HL-60 (cell line): Measurements from ENCODE around the gene CEACAM8.
"Not testable (repeated sequence)": the region's sequence is repeated elsewhere in the genome, so short reads cannot be mapped to it uniquely, and the experiment has no call there.

ENCODE experiments used
- POLR2AphosphoS5 ChIP-seq: IDR thresholded peaks from 2 replicates; pipeline ENCODE4 v1.6.1; 2012; ENCODE audit warnings: low read depth
- TF ChIP-seq, protein P1 (sequence below): IDR thresholded peaks from one replicate; pipeline ENCODE4 v1.5.1; 2011; ENCODE audit warnings: low read length, control low read depth, inconsistent platforms; ENCODE audit not compliant: insufficient read depth
- TF ChIP-seq, protein P2 (sequence below): IDR thresholded peaks from 2 replicates; pipeline ENCODE4 v1.6.1; 2012; ENCODE audit warnings: low read depth; ENCODE audit not compliant: insufficient replicate concordance

DNA sequence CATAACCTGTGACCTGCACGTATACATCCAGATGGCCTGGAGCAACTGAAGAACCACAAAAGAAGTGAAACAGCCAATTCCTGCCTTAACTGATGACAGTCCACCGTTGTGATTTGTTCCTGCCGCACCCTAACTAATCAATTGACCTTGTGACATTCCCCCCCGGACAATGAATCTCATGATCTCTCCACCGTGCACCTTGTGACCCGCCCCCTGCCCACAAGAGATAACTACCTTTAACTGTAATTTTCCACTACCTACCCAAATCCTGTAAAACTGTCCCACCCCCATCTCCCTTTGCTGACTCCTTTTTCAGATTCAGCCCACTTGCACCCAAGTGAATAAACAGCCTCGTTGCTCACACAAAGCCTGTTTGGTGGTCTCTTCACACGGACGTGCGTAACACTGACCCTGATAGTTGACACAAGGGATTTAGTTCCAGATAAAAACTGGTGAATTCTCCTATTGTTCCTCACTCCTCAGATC, 37.3 kb downstream of the CEACAM8 start:
- TF ChIP-seq, protein P1, sequence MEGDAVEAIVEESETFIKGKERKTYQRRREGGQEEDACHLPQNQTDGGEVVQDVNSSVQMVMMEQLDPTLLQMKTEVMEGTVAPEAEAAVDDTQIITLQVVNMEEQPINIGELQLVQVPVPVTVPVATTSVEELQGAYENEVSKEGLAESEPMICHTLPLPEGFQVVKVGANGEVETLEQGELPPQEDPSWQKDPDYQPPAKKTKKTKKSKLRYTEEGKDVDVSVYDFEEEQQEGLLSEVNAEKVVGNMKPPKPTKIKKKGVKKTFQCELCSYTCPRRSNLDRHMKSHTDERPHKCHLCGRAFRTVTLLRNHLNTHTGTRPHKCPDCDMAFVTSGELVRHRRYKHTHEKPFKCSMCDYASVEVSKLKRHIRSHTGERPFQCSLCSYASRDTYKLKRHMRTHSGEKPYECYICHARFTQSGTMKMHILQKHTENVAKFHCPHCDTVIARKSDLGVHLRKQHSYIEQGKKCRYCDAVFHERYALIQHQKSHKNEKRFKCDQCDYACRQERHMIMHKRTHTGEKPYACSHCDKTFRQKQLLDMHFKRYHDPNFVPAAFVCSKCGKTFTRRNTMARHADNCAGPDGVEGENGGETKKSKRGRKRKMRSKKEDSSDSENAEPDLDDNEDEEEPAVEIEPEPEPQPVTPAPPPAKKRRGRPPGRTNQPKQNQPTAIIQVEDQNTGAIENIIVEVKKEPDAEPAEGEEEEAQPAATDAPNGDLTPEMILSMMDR: not testable (repeated sequence)
- not testable (repeated sequence) for TF ChIP-seq POLR2AphosphoS5
- TF ChIP-seq, protein P2, sequence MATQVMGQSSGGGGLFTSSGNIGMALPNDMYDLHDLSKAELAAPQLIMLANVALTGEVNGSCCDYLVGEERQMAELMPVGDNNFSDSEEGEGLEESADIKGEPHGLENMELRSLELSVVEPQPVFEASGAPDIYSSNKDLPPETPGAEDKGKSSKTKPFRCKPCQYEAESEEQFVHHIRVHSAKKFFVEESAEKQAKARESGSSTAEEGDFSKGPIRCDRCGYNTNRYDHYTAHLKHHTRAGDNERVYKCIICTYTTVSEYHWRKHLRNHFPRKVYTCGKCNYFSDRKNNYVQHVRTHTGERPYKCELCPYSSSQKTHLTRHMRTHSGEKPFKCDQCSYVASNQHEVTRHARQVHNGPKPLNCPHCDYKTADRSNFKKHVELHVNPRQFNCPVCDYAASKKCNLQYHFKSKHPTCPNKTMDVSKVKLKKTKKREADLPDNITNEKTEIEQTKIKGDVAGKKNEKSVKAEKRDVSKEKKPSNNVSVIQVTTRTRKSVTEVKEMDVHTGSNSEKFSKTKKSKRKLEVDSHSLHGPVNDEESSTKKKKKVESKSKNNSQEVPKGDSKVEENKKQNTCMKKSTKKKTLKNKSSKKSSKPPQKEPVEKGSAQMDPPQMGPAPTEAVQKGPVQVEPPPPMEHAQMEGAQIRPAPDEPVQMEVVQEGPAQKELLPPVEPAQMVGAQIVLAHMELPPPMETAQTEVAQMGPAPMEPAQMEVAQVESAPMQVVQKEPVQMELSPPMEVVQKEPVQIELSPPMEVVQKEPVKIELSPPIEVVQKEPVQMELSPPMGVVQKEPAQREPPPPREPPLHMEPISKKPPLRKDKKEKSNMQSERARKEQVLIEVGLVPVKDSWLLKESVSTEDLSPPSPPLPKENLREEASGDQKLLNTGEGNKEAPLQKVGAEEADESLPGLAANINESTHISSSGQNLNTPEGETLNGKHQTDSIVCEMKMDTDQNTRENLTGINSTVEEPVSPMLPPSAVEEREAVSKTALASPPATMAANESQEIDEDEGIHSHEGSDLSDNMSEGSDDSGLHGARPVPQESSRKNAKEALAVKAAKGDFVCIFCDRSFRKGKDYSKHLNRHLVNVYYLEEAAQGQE: not testable (repeated sequence)
